H9 (cell line): ENCODE measurements around the gene SUPT3H. TPM values are rescaled to one million over a fixed set of nuclear protein-coding genes. Genes with fewer than 3 reads are reported as not detected.

Experiments used
- DNase-seq: peaks from one replicate; pipeline ENCODE4 v3.0.0-alpha.2; 2017
- H2AFZ ChIP-seq: one replicate; pipeline ENCODE4 v1.6.1; 2013; ENCODE audit warnings: mild to moderate bottlenecking, low read length, control low read depth, moderate library complexity
- H2AK5ac ChIP-seq: 2 replicates; pipeline ENCODE4 v1.6.1; 2013; ENCODE audit warnings: low read length, control low read depth, mixed read lengths; ENCODE audit not compliant: insufficient read length
- H2BK120ac ChIP-seq: one replicate; pipeline ENCODE4 v1.6.1; 2013; ENCODE audit warnings: low read depth, mild to moderate bottlenecking, low read length, control low read depth, inconsistent platforms; ENCODE audit not compliant: poor library complexity, severe bottlenecking
- H2BK12ac ChIP-seq: 2 replicates; pipeline ENCODE4 v1.6.1; 2013; ENCODE audit warnings: low read length, control low read depth, mixed read lengths, low read depth; ENCODE audit not compliant: insufficient read length
- H2BK15ac ChIP-seq: 2 replicates; pipeline ENCODE4 v1.6.1; 2013; ENCODE audit warnings: low read depth, low read length, control low read depth
- H2BK20ac ChIP-seq: one replicate; pipeline ENCODE4 v1.6.1; 2013; ENCODE audit warnings: low read depth, mild to moderate bottlenecking, low read length, control low read depth, inconsistent platforms; ENCODE audit not compliant: poor library complexity, severe bottlenecking
- H2BK5ac ChIP-seq: 2 replicates; pipeline ENCODE4 v1.6.1; 2013; ENCODE audit warnings: low read length, control low read depth, mixed read lengths; ENCODE audit not compliant: insufficient read length
- H3K14ac ChIP-seq: 2 replicates; pipeline ENCODE4 v1.6.1; 2013; ENCODE audit warnings: low read length, control low read depth; ENCODE audit not compliant: insufficient read depth
- H3K18ac ChIP-seq: 2 replicates; pipeline ENCODE4 v1.6.1; 2013; ENCODE audit warnings: low read depth, mild to moderate bottlenecking, mixed read lengths, low read length, control low read depth; ENCODE audit not compliant: insufficient read length
- H3K23ac ChIP-seq: 2 replicates; pipeline ENCODE4 v1.6.1; 2013; ENCODE audit warnings: low read length, control low read depth, mixed read lengths, low read depth; ENCODE audit not compliant: insufficient read length
- H3K23me2 ChIP-seq: 2 replicates; pipeline ENCODE4 v1.6.1; 2013; ENCODE audit warnings: low read depth, mild to moderate bottlenecking, mixed read lengths, low read length, control low read depth; ENCODE audit not compliant: insufficient read length, poor library complexity, severe bottlenecking
- H3K27ac ChIP-seq: 2 replicates; pipeline ENCODE4 v1.5.1; 2013; ENCODE audit warnings: low read length, control low read depth, mixed read lengths, low read depth; ENCODE audit not compliant: insufficient read length
- H3K27me3 ChIP-seq: 2 replicates; pipeline ENCODE4 v1.6.1; 2013; ENCODE audit warnings: low read length, control low read depth, inconsistent platforms; ENCODE audit not compliant: insufficient read depth
- H3K4ac ChIP-seq: 2 replicates; pipeline ENCODE4 v1.6.1; 2013; ENCODE audit warnings: low read depth, mild to moderate bottlenecking, control low read depth, inconsistent platforms, low read length, moderate library complexity
- H3K4me1 ChIP-seq: 2 replicates; pipeline ENCODE4 v1.6.1; 2013; ENCODE audit warnings: low read length, control low read depth, inconsistent platforms; ENCODE audit not compliant: insufficient read depth
- H3K4me2 ChIP-seq: 2 replicates; pipeline ENCODE4 v1.6.1; 2013; ENCODE audit warnings: low read length, control low read depth, mixed read lengths; ENCODE audit not compliant: insufficient read length, insufficient read depth
- H3K56ac ChIP-seq: 2 replicates; pipeline ENCODE4 v1.6.1; 2013; ENCODE audit warnings: low read depth, mild to moderate bottlenecking, mixed read lengths, low read length, control low read depth; ENCODE audit not compliant: insufficient read length
- H3K79me1 ChIP-seq: 2 replicates; pipeline ENCODE4 v1.6.1; 2013; ENCODE audit warnings: low read depth, mild to moderate bottlenecking, moderate library complexity, low read length, control low read depth, inconsistent platforms; ENCODE audit not compliant: insufficient read depth, poor library complexity, severe bottlenecking
- H3K79me2 ChIP-seq: 2 replicates; pipeline ENCODE4 v1.6.1; 2013; ENCODE audit warnings: low read length, control low read depth, inconsistent platforms; ENCODE audit not compliant: insufficient read depth
- H3K9ac ChIP-seq: 2 replicates; pipeline ENCODE4 v1.6.1; 2013; ENCODE audit warnings: low read length, control low read depth, mixed read lengths; ENCODE audit not compliant: insufficient read length; ENCODE audit errors: extremely low read depth
- H3K9me3 ChIP-seq: one replicate; pipeline ENCODE4 v1.6.1; 2013; ENCODE audit warnings: low read depth, low read length, inconsistent platforms; ENCODE audit not compliant: control insufficient read depth
- H3T11ph ChIP-seq: one replicate; pipeline ENCODE4 v1.6.1; 2013; ENCODE audit warnings: mild to moderate bottlenecking, low read length, control low read depth, inconsistent platforms
- H4K20me1 ChIP-seq: one replicate; pipeline ENCODE4 v1.6.1; 2013; ENCODE audit not compliant: control insufficient read depth, insufficient read length, insufficient read depth
- H4K5ac ChIP-seq: 2 replicates; pipeline ENCODE4 v1.6.1; 2013; ENCODE audit warnings: low read depth, mild to moderate bottlenecking, mixed read lengths, low read length, control low read depth; ENCODE audit not compliant: insufficient read length
- H4K8ac ChIP-seq: replicated peaks from 2 replicates; pipeline ENCODE4 v1.6.1; 2013; ENCODE audit warnings: low read length, control low read depth, mixed read lengths, low read depth; ENCODE audit not compliant: insufficient read length
- H4K91ac ChIP-seq: 2 replicates; pipeline ENCODE4 v1.6.1; 2013; ENCODE audit warnings: low read depth, mild to moderate bottlenecking, moderate library complexity, mixed read lengths, low read length, control low read depth; ENCODE audit not compliant: insufficient read length
- H3K27ac Mint-ChIP-seq, 3 experiments: 2 replicates in 2 of 3; 3 replicates in 1 of 3; pipeline ENCODE4 v1.8.0; 2020 to 2021; ENCODE audit warnings: mixed read lengths in 3 of 3, mild to moderate bottlenecking in 1 of 3, moderate library complexity in 1 of 3
- H3K27me3 Mint-ChIP-seq: 2 replicates; pipeline ENCODE4 v1.8.0; 2021; ENCODE audit warnings: low read depth, mild to moderate bottlenecking, moderate library complexity, mixed read lengths
- H3K36me3 Mint-ChIP-seq, 3 experiments: 2 replicates in 2 of 3; 3 replicates in 1 of 3; pipeline ENCODE4 v1.8.0; 2020 to 2021; ENCODE audit warnings: low read depth in 3 of 3, mixed read lengths in 3 of 3; ENCODE audit not compliant: insufficient read depth in 1 of 3
- H3K4me1 Mint-ChIP-seq, 2 experiments: 2 replicates each; pipeline ENCODE4 v1.8.0; 2020; ENCODE audit warnings: mixed read lengths in 2 of 2
- H3K4me3 Mint-ChIP-seq, 2 experiments: 2 replicates in 1 of 2; 3 replicates in 1 of 2; pipeline ENCODE4 v1.8.0; 2020 to 2021; ENCODE audit warnings: mild to moderate bottlenecking in 2 of 2, mixed read lengths in 2 of 2, moderate library complexity in 1 of 2
- H3K9me3 Mint-ChIP-seq, 2 experiments: 2 replicates in 1 of 2; 3 replicates in 1 of 2; pipeline ENCODE4 v1.8.0; 2020; ENCODE audit warnings: mild to moderate bottlenecking in 2 of 2, mixed read lengths in 2 of 2, moderate library complexity in 1 of 2
- WGBS: extraction: QIAGEN DNeasy Blood & Tissue Kit; methylation state at CpG from one replicate; pipeline ENCODE4 v1.1.7; 2013; ENCODE audit warnings: missing lambda C conversion rate, low lambda C conversion rate, mixed read lengths; ENCODE audit not compliant: insufficient read length; ENCODE audit errors: extremely low coverage; 5-methylcytosine and 5-hydroxymethylcytosine counted together
- total RNA-seq: library from RNA; stranded (reverse); gene quantifications from 2 replicates; pipeline ENCODE4 v1.2.1, GENCODE V29; 2021
- TF ChIP-seq, protein P1 (sequence below): fragments of 200-600 bp; sonication (generic); conservative IDR thresholded peaks from 3 replicates; pipeline ENCODE4 v1.8.0; 2021; ENCODE audit warnings: antibody characterized with exemption, mild to moderate bottlenecking

SUPT3H gene
- total RNA-seq, 1 experiment from 2014 or later = 22.5 TPM

DNA sequence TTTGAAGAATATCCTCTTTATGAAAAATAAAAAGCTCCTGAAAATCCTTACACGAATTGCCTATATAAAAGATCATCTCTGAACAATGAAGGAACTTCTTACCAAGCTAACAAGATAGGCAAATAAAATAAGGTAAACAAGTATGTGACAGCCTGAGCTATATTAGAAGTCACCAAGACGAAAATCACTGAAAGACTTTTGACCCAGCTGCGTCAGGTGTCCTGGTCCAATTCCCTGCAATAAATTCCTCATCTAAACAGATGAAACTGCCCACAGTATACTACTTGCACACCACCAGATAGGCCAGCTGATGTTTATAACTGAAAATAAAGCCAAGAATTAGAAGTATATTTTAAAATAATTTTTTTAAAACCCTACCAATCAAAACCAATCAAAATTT lies 117.0 kb downstream of the SUPT3H start:
- H4K20me1 ChIP-seq = no peaks in the 10 kb centered on the region
- H3K27me3 Mint-ChIP-seq = no peaks in the 10 kb centered on the region
- H3T11ph ChIP-seq = no peak overlapping the region
- H3K4me2 ChIP-seq = no peak overlapping the region
- no peak overlapping the region for H3K4ac ChIP-seq
- no peak overlapping the region for H4K91ac ChIP-seq
- no peaks in the 10 kb centered on the region for H3K9me3 Mint-ChIP-seq
- no peak for DNase-seq
- no peak overlapping the region for H2BK20ac ChIP-seq
- H3K79me1 ChIP-seq = no peaks in the 10 kb centered on the region
- H3K56ac ChIP-seq = no peak overlapping the region
- H4K5ac ChIP-seq = no peak overlapping the region
- no CpG with 5 or more reads among the region's 3 CpGs for WGBS
- no peak overlapping the region for H2BK12ac ChIP-seq
- no peak overlapping the region for H3K23ac ChIP-seq
- no peak overlapping the region for H3K14ac ChIP-seq
- H3K36me3 Mint-ChIP-seq = no peaks in the 10 kb centered on the region; a peak in 1 of 7 replicates
- TF ChIP-seq, protein P1, sequence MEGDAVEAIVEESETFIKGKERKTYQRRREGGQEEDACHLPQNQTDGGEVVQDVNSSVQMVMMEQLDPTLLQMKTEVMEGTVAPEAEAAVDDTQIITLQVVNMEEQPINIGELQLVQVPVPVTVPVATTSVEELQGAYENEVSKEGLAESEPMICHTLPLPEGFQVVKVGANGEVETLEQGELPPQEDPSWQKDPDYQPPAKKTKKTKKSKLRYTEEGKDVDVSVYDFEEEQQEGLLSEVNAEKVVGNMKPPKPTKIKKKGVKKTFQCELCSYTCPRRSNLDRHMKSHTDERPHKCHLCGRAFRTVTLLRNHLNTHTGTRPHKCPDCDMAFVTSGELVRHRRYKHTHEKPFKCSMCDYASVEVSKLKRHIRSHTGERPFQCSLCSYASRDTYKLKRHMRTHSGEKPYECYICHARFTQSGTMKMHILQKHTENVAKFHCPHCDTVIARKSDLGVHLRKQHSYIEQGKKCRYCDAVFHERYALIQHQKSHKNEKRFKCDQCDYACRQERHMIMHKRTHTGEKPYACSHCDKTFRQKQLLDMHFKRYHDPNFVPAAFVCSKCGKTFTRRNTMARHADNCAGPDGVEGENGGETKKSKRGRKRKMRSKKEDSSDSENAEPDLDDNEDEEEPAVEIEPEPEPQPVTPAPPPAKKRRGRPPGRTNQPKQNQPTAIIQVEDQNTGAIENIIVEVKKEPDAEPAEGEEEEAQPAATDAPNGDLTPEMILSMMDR = no peak
- H4K8ac ChIP-seq = no peak overlapping the region
- H3K79me2 ChIP-seq = no peaks in the 10 kb centered on the region
- no peaks in the 10 kb centered on the region for H3K27me3 ChIP-seq
- no peak overlapping the region for H3K27ac ChIP-seq
- no peaks in the 10 kb centered on the region for H3K9me3 ChIP-seq
- H3K9ac ChIP-seq = no peak overlapping the region
- no peak overlapping the region for H2AFZ ChIP-seq
- H3K27ac Mint-ChIP-seq = no peak overlapping the region
- no peak overlapping the region for H3K4me3 Mint-ChIP-seq
- H2AK5ac ChIP-seq = no peak overlapping the region
- no peaks in the 10 kb centered on the region for H3K23me2 ChIP-seq
- no peak overlapping the region for H2BK120ac ChIP-seq
- no peaks in the 10 kb centered on the region for H3K4me1 Mint-ChIP-seq
- H2BK15ac ChIP-seq = no peak overlapping the region
- H3K4me1 ChIP-seq = no peaks in the 10 kb centered on the region
- H2BK5ac ChIP-seq = no peak overlapping the region
- H3K18ac ChIP-seq = no peak overlapping the region
